ENCODE data around the gene ADGRA3. TPM values are rescaled to one million over a fixed set of nuclear protein-coding genes. Genes with fewer than 3 reads are reported as not detected.

Gene ADGRA3
- total RNA-seq, 1 experiment from 2014 or later: 57.5 TPM

DNA sequence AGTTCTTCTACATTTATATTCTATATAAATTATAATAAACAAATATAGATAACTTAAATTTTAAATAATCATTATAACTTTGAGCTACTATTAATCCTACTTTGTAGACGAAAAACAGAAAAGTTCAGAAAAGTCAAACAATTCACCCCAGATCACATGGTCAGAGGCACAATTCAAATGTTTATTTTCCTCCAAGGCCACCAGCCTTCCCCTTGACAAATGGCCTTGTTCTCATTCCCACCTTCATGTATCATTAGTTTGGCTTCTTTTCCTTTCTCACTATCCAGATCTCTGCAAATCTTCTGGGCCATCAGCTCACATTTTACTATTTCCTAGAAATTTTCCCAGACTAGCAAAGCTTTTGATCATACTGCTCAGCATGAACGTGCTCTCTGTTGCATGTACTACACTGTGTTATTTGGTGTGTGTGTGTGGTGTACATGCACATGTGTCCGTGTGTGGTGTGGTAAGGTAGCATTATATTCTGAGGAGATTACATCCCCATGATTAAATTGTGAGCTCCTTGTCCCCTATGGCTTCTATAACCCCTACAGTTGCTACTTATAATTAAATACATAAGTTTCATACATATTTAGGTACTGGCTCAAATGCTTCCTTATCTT lies 61.5 kb downstream of the ADGRA3 start:
- intact Hi-C loops (cut with micrococcal nuclease; ENCODE audit: unreplicated experiment): no loop called here
- CTCF ChIA-PET: no interaction called here
- BruUV-seq (replicated peaks): no TSS peak

DNA sequence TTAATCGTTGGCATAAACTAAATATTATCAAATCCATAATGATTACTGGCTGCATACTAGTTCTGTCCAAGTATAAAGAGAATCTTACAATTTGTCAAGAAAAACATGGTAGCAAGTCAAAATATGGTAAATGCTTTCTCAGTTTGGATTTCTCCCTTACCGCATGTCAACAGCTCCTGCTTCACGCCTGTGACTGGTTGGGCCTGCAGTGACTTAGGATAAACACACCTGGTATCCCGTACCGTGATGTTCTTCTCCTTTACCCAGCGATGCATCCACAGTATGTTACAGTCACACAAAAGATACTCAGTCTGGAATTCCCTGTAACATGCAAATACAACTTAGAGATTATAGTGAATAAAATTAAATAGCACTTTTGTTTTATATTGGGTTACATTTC lies 71.1 kb downstream of the ADGRA3 start:
- Histone ChIP-seq H3K36me3 (ENCODE audit: insufficient read depth, low read length, poor library complexity, severe bottlenecking) (peaks cover 19% of the 10 kb centered on the region), H3K4me3 (ENCODE audit: low read depth, low read length, poor library complexity, severe bottlenecking) (no peak overlapping the region), H3K4me1 (ENCODE audit: insufficient read depth, low read length, poor library complexity, severe bottlenecking) (no peaks in the 10 kb centered on the region), H3K27me3 (replicated peaks; ENCODE audit: insufficient read depth, low read depth, low read length, poor library complexity) (no peaks in the 10 kb centered on the region), H3K27ac (ENCODE audit: low read depth, low read length, poor library complexity, severe bottlenecking) (no peak overlapping the region), H3K9me3 (ENCODE audit: low read depth, low read length, poor library complexity, severe bottlenecking) (no peaks in the 10 kb centered on the region)
- no peak for DNase-seq (ENCODE audit: low spot score)
- no TSS peak for BruUV-seq (replicated peaks)
- CTCF ChIA-PET: interaction anchor here (0.5 kb wide), 1 partner anchor 10 kb away, joined by 4 read pairs; no protein-coding TSS in a partner anchor
- TF ChIP-seq, protein P1, sequence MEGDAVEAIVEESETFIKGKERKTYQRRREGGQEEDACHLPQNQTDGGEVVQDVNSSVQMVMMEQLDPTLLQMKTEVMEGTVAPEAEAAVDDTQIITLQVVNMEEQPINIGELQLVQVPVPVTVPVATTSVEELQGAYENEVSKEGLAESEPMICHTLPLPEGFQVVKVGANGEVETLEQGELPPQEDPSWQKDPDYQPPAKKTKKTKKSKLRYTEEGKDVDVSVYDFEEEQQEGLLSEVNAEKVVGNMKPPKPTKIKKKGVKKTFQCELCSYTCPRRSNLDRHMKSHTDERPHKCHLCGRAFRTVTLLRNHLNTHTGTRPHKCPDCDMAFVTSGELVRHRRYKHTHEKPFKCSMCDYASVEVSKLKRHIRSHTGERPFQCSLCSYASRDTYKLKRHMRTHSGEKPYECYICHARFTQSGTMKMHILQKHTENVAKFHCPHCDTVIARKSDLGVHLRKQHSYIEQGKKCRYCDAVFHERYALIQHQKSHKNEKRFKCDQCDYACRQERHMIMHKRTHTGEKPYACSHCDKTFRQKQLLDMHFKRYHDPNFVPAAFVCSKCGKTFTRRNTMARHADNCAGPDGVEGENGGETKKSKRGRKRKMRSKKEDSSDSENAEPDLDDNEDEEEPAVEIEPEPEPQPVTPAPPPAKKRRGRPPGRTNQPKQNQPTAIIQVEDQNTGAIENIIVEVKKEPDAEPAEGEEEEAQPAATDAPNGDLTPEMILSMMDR (conservative IDR thresholded peaks at IDR 0.05; ENCODE audit: low read depth, low read length): no peak
- TF ChIP-seq EZH2 (IDR thresholded peaks at IDR 0.05; ENCODE audit: borderline replicate concordance, low read depth, low read length, poor library complexity, severe bottlenecking): no peak
- POLR2A ChIA-PET (ENCODE audit: low non-redundant PET): no interaction called here
- intact Hi-C loops (cut with micrococcal nuclease; ENCODE audit: unreplicated experiment): no loop called here

More for the DNA sequence above, 61.5 kb downstream of the ADGRA3 start:
- no peak for DNase-seq (ENCODE audit: low spot score)
- Histone ChIP-seq H3K27me3 (replicated peaks; ENCODE audit: insufficient read depth, low read depth, low read length, poor library complexity) (no peaks in the 10 kb centered on the region), H3K27ac (ENCODE audit: low read depth, low read length, poor library complexity, severe bottlenecking) (no peak overlapping the region), H3K4me1 (ENCODE audit: insufficient read depth, low read length, poor library complexity, severe bottlenecking) (no peaks in the 10 kb centered on the region), H3K4me3 (ENCODE audit: low read depth, low read length, poor library complexity, severe bottlenecking) (no peak overlapping the region), H3K9me3 (ENCODE audit: low read depth, low read length, poor library complexity, severe bottlenecking) (no peaks in the 10 kb centered on the region), H3K36me3 (ENCODE audit: insufficient read depth, low read length, poor library complexity, severe bottlenecking) (peaks cover 3% of the 10 kb centered on the region)
- POLR2A ChIA-PET (ENCODE audit: low non-redundant PET): no interaction called here
- TF ChIP-seq, protein P1 (conservative IDR thresholded peaks at IDR 0.05; ENCODE audit: low read depth, low read length): no peak
- no peak for TF ChIP-seq EZH2 (IDR thresholded peaks at IDR 0.05; ENCODE audit: borderline replicate concordance, low read depth, low read length, poor library complexity, severe bottlenecking)

DNA sequence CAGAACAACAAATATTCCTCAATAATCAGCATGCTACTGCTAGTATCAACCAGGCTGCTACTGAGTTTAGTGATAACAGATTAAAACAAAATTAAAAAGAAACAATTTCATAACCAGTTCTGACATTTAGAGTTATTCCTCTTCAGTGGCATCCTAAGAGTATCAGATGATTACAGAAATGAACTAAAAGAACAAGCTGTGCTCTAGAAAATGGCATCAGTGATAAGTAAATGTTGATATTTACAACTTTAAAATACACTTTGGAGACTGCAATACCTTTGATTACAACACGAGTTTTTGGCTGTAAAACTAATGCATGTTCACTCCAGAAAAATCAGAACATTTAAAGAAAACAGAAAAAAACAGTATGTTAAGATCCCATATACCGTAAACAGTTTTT lies 72.9 kb downstream of the ADGRA3 start:
- no peak overlapping the region for H3K27ac ChIP-seq (ENCODE audit: low read depth, low read length, poor library complexity, severe bottlenecking)
- no peak overlapping the region for H3K4me3 ChIP-seq (ENCODE audit: low read depth, low read length, poor library complexity, severe bottlenecking)
- H3K9me3 ChIP-seq (ENCODE audit: low read depth, low read length, poor library complexity, severe bottlenecking): no peaks in the 10 kb centered on the region
- no peak for DNase-seq (ENCODE audit: low spot score)
- H3K36me3 ChIP-seq (ENCODE audit: insufficient read depth, low read length, poor library complexity, severe bottlenecking): peaks cover 19% of the 10 kb centered on the region
- no peaks in the 10 kb centered on the region for H3K27me3 ChIP-seq (replicated peaks; ENCODE audit: insufficient read depth, low read depth, low read length, poor library complexity)
- ChIA-PET POLR2A (ENCODE audit: low non-redundant PET) (no interaction called here), CTCF (no interaction called here)
- TF ChIP-seq, protein P1 (conservative IDR thresholded peaks at IDR 0.05; ENCODE audit: low read depth, low read length): no peak
- TF ChIP-seq EZH2 (IDR thresholded peaks at IDR 0.05; ENCODE audit: borderline replicate concordance, low read depth, low read length, poor library complexity, severe bottlenecking): no peak
- no peaks in the 10 kb centered on the region for H3K4me1 ChIP-seq (ENCODE audit: insufficient read depth, low read length, poor library complexity, severe bottlenecking)
- intact Hi-C loops (cut with micrococcal nuclease; ENCODE audit: unreplicated experiment): no loop called here
- BruUV-seq (replicated peaks): no TSS peak

Data from A673 (cell line).